ENCODE measurements around the gene TOMM22. TPM values are rescaled to one million over a fixed set of nuclear protein-coding genes. Genes with fewer than 3 reads are reported as not detected.

Gene TOMM22
- total and polyA plus RNA-seq, 10 donors: 24.3 to 59.9 (median 42.8) TPM

GRCh38 chr22:38725900-38726655 is 44.3 kb downstream of the TOMM22 start:
- no peaks in the 10 kb centered on the region for H3K27me3 ChIP-seq (replicated peaks in 1 of 7)
- H3K4me1 ChIP-seq: peaks cover 0 to 18% (median 3%) of the 10 kb centered on the region in 6 donors
- intact Hi-C loops (cut with DNase I; ENCODE audit: low total_unique reads): no loop called here
- no peak overlapping the region for H3K4me3 ChIP-seq
- TF ChIP-seq CTCF (IDR thresholded peaks at IDR 0.05 in 8 of 11, conservative IDR thresholded peaks at IDR 0.05 in 3 of 11): no peak
- peak in 1 of 3 donors; percentile 20 for TF ChIP-seq POLR2AphosphoS5 (IDR thresholded peaks at IDR 0.05)
- DNase-seq: peak; percentile 53
- H3K36me3 ChIP-seq: peaks cover 3 to 100% (median 93%) of the 10 kb centered on the region in 6 donors
- 88 to 96% (median 91%) methylated on average over 16 to 18 of the region's 18 CpGs for WGBS, 5 donors
- H3K9me3 ChIP-seq: no peaks in the 10 kb centered on the region
- no peak overlapping the region for H3K27ac ChIP-seq

GRCh38 chr22:38727123-38727522 is 45.4 kb downstream of the TOMM22 start:
- Histone ChIP-seq H3K36me3 (peaks cover 3 to 100% (median 98%) of the 10 kb centered on the region in 6 donors), H3K27me3 (replicated peaks in 1 of 7) (no peaks in the 10 kb centered on the region), H3K27ac (no peak overlapping the region), H3K4me1 (peaks cover 0 to 27% (median 3%) of the 10 kb centered on the region in 6 donors), H3K4me3 (no peak overlapping the region), H3K9me3 (no peaks in the 10 kb centered on the region)
- 92 to 97% (median 95%) methylated on average over 12 of the region's 12 CpGs for WGBS, 5 donors
- TF ChIP-seq CTCF (IDR thresholded peaks at IDR 0.05 in 8 of 11, conservative IDR thresholded peaks at IDR 0.05 in 3 of 11) (no peak), POLR2A (IDR thresholded peaks at IDR 0.05) (no peak), POLR2AphosphoS5 (IDR thresholded peaks at IDR 0.05) (no peak)
- intact Hi-C loops (cut with DNase I; ENCODE audit: low total_unique reads): no loop called here
- peak; percentile 51 for DNase-seq

- no peaks in the 10 kb centered on the region for H3K27me3 ChIP-seq (replicated peaks in 1 of 7)
- H3K9me3 ChIP-seq: no peaks in the 10 kb centered on the region
- TF ChIP-seq CTCF (IDR thresholded peaks at IDR 0.05 in 8 of 11, conservative IDR thresholded peaks at IDR 0.05 in 3 of 11): no peak
- peak; percentile 19 to 66 (median 31) for TF ChIP-seq POLR2AphosphoS5 (IDR thresholded peaks at IDR 0.05)
- DNase-seq: peak; percentile 58
- intact Hi-C loops (cut with DNase I; ENCODE audit: low total_unique reads): no loop called here
- H3K27ac ChIP-seq: peak overlapping the region in 1 of 8 donors; percentile 44
- H3K36me3 ChIP-seq: peaks cover 3 to 100% (median 97%) of the 10 kb centered on the region in 6 donors
- no peak overlapping the region for H3K4me3 ChIP-seq
- peaks cover 0 to 34% (median 4%) of the 10 kb centered on the region in 6 donors for H3K4me1 ChIP-seq
- 91 to 98% (median 94%) methylated on average over 9 to 15 of the region's 15 CpGs for WGBS, 5 donors
These were observed 46.0 kb downstream of the TOMM22 start for GRCh38 chr22:38727530-38728451.
